ENCODE results near the gene CSF2.

Gene CSF2

GRCh38 chr5:132070460-132071337 lies 2.9 kb upstream of the CSF2 start:
- no peak for DNase-seq

- no peak for DNase-seq
These were observed 2.3 kb upstream of the CSF2 start for GRCh38 chr5:132071338-132071707.

- no peak for DNase-seq
These were observed 1.5 kb upstream of the CSF2 start for GRCh38 chr5:132072070-132072469.

- DNase-seq = no peak
These were observed 1.1 kb upstream of the CSF2 start for GRCh38 chr5:132072528-132072927.

GRCh38 chr5:132074091-132074771 lies 642 bp downstream of the CSF2 start:
- DNase-seq = no peak

- no peak for DNase-seq
These were observed 1.5 kb downstream of the CSF2 start for GRCh38 chr5:132074772-132075718.

- DNase-seq = no peak
These were observed 2.1 kb downstream of the CSF2 start for GRCh38 chr5:132075719-132076077.

GRCh38 chr5:132076202-132076830 lies 2.7 kb downstream of the CSF2 start:
- DNase-seq = no peak

GRCh38 chr5:132076983-132077382 lies 3.4 kb downstream of the CSF2 start:
- DNase-seq = no peak

GRCh38 chr5:132079081-132079480 lies 5.5 kb downstream of the CSF2 start:
- no peak for DNase-seq

- DNase-seq = no peak
These were observed 6.0 kb downstream of the CSF2 start for GRCh38 chr5:132079619-132080018.

- no peak for DNase-seq
These were observed 7.0 kb downstream of the CSF2 start for GRCh38 chr5:132080595-132080994.

GRCh38 chr5:132081458-132081857 lies 7.9 kb downstream of the CSF2 start:
- DNase-seq = no peak

GRCh38 chr5:132082329-132083023 lies 8.9 kb downstream of the CSF2 start:
- no peak for DNase-seq

- DNase-seq = no peak
These were observed 9.6 kb downstream of the CSF2 start for GRCh38 chr5:132083071-132083678.

- no peak for DNase-seq
These were observed 12.1 kb downstream of the CSF2 start for GRCh38 chr5:132085686-132086085.

GRCh38 chr5:132086277-132086794 lies 12.7 kb downstream of the CSF2 start:
- DNase-seq = no peak

- no peak for DNase-seq
These were observed 13.6 kb downstream of the CSF2 start for GRCh38 chr5:132087176-132087575.

GRCh38 chr5:132087661-132088060 lies 14.1 kb downstream of the CSF2 start:
- DNase-seq = no peak

GRCh38 chr5:132089363-132089762 lies 15.8 kb downstream of the CSF2 start:
- DNase-seq = no peak

- DNase-seq = no peak
These were observed 16.5 kb downstream of the CSF2 start for GRCh38 chr5:132090107-132090506.

GRCh38 chr5:132093271-132093670 lies 19.7 kb downstream of the CSF2 start:
- DNase-seq = no peak
